Fibroblast of lung (primary cell): ENCODE results near the gene HDAC4. TPM values are rescaled to one million over a fixed set of nuclear protein-coding genes. Genes with fewer than 3 reads are reported as not detected.

Source experiments
- DNase-seq, 2 donors: peaks; one replicate each; pipeline versions ENCODE4 v3.0.0 to v3.0.0-alpha.2; 2010; ENCODE audit warnings: low read depth in 2 of 2
- H2AFZ ChIP-seq: 2 replicates; pipeline ENCODE4 v1.5.1; 2012; ENCODE audit warnings: low read length, control low read depth, inconsistent platforms
- H3K27ac ChIP-seq: 2 replicates; pipeline ENCODE4 v1.5.1; 2011; ENCODE audit warnings: low read length, control low read depth; ENCODE audit not compliant: insufficient read depth
- H3K27me3 ChIP-seq: 2 replicates; pipeline ENCODE4 v1.5.1; 2011; ENCODE audit warnings: mild to moderate bottlenecking, low read length; ENCODE audit not compliant: control insufficient read depth, insufficient read depth
- H3K36me3 ChIP-seq: 2 replicates; pipeline ENCODE4 v1.5.1; 2011; ENCODE audit warnings: low read length; ENCODE audit not compliant: control insufficient read depth, insufficient read depth
- H3K4me1 ChIP-seq: 2 replicates; pipeline ENCODE4 v1.5.1; 2011; ENCODE audit warnings: low read length; ENCODE audit not compliant: control insufficient read depth, insufficient read depth; ENCODE audit errors: extremely low read depth
- H3K4me2 ChIP-seq: 2 replicates; pipeline ENCODE4 v1.5.1; 2011; ENCODE audit warnings: low read length, control low read depth; ENCODE audit not compliant: insufficient read depth; ENCODE audit errors: extremely low read depth
- H3K4me3 ChIP-seq, 4 experiments: fragments of 200-600 bp in 1 of 4; sonication (generic) in 1 of 4; replicated peaks in 1 of 4; 2 replicates each; pipeline ENCODE4 v1.5.1; 2011 to 2016; ENCODE audit warnings: low read length in 4 of 4, low read depth in 3 of 4, mild to moderate bottlenecking in 3 of 4, control low read depth in 2 of 4, inconsistent platforms in 1 of 4, mixed read lengths in 1 of 4; ENCODE audit not compliant: insufficient read depth in 1 of 4; ENCODE audit errors: control extremely low read depth in 1 of 4
- H3K79me2 ChIP-seq: 2 replicates; pipeline ENCODE4 v1.5.1; 2012; ENCODE audit warnings: mild to moderate bottlenecking, low read length, inconsistent platforms; ENCODE audit not compliant: control insufficient read depth, insufficient read depth
- H3K9ac ChIP-seq: 2 replicates; pipeline ENCODE4 v1.5.1; 2011; ENCODE audit warnings: mild to moderate bottlenecking, low read length, control low read depth; ENCODE audit not compliant: insufficient read depth
- H3K9me3 ChIP-seq: 2 replicates; pipeline ENCODE4 v1.5.1; 2012; ENCODE audit warnings: low read depth, low read length; ENCODE audit not compliant: control insufficient read depth, insufficient read depth
- H4K20me1 ChIP-seq: 2 replicates; pipeline ENCODE4 v1.5.1; 2011; ENCODE audit warnings: low read length; ENCODE audit not compliant: control insufficient read depth, insufficient read depth; ENCODE audit errors: extremely low read depth
- EZH2 ChIP-seq: IDR thresholded peaks from 2 replicates; pipeline ENCODE4 v1.5.1; 2012; ENCODE audit warnings: low read length, control low read depth, mild to moderate bottlenecking; ENCODE audit errors: missing control alignments
- polyA plus RNA-seq, 2 donors: library from polyadenylated mRNA; depleted of rRNA in 1 of 2; stranded (reverse) in 1 of 2; unstranded in 1 of 2; fragments of >200 nt; gene quantifications; 2 replicates each; pipeline ENCODE4 v1.2.1, GENCODE V29; 2011 to 2012; ENCODE audit warnings: missing spikeins in 1 of 2
- total RNA-seq: library from RNA; depleted of rRNA; stranded (reverse); fragments of >200 nt; gene quantifications from 2 replicates; pipeline ENCODE4 v1.2.1, GENCODE V29; 2014
- TF ChIP-seq, protein P1 (sequence below), 2 donors: IDR thresholded peaks in 1 of 2; conservative IDR thresholded peaks in 1 of 2; 1 replicate in 1 of 2; 2 replicates in 1 of 2; pipeline ENCODE4 v1.5.1; 2011 to 2012; ENCODE audit warnings: low read length in 2 of 2, control low read depth in 1 of 2, inconsistent platforms in 1 of 2, low read depth in 1 of 2, mild to moderate bottlenecking in 1 of 2

HDAC4 gene
- total and polyA plus RNA-seq, 2 donors (not counting 1 experiment from before 2014, with no cell fraction given), result 7.4 to 19.8 TPM

- Histone ChIP-seq H3K79me2 (no peaks in the 10 kb centered on the region), H4K20me1 (no peaks in the 10 kb centered on the region), H3K36me3 (peaks cover 2% of the 10 kb centered on the region), H3K27ac (no peak overlapping the region), H2AFZ (no peak overlapping the region), H3K27me3 (no peaks in the 10 kb centered on the region), H3K4me3 (no peak overlapping the region), H3K9me3 (no peaks in the 10 kb centered on the region), H3K4me2 (no peak overlapping the region), H3K9ac (no peak overlapping the region), H3K4me1 (no peaks in the 10 kb centered on the region)
- DNase-seq, result no peak
- TF ChIP-seq, protein P1, sequence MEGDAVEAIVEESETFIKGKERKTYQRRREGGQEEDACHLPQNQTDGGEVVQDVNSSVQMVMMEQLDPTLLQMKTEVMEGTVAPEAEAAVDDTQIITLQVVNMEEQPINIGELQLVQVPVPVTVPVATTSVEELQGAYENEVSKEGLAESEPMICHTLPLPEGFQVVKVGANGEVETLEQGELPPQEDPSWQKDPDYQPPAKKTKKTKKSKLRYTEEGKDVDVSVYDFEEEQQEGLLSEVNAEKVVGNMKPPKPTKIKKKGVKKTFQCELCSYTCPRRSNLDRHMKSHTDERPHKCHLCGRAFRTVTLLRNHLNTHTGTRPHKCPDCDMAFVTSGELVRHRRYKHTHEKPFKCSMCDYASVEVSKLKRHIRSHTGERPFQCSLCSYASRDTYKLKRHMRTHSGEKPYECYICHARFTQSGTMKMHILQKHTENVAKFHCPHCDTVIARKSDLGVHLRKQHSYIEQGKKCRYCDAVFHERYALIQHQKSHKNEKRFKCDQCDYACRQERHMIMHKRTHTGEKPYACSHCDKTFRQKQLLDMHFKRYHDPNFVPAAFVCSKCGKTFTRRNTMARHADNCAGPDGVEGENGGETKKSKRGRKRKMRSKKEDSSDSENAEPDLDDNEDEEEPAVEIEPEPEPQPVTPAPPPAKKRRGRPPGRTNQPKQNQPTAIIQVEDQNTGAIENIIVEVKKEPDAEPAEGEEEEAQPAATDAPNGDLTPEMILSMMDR (conservative IDR thresholded peaks at IDR 0.05 in 1 of 2, IDR thresholded peaks at IDR 0.05 in 1 of 2; ENCODE audit: low read depth in 1 of 2, low read length in 2 of 2), result no peak
- no peak for TF ChIP-seq EZH2
Measured at GRCh38 chr2:239345251-239345650, 55.6 kb downstream of the HDAC4 start.

DNA sequence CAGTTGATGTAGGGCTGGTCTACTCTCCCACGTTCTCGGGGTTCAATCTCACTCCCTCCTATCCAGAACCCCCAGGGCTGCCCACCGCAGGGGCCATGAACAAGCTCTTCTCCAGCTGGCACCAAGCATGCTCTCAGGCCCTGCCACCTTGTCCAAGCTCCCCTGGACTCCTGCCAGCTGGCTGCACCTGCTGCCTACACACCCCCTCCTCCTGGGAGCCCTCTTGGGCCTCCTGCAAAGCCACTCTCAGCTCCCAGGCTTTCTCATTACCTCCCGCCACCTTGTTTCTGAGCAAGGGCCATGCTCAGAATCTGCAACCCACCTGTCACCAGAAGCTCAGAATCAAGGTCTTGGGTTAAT, 56.0 kb downstream of the HDAC4 start:
- no peaks in the 10 kb centered on the region for H3K9me3 ChIP-seq
- no peak overlapping the region for H3K9ac ChIP-seq
- H3K79me2 ChIP-seq, result no peaks in the 10 kb centered on the region
- no peaks in the 10 kb centered on the region for H4K20me1 ChIP-seq
- no peak for DNase-seq
- TF ChIP-seq, protein P1 (conservative IDR thresholded peaks at IDR 0.05 in 1 of 2, IDR thresholded peaks at IDR 0.05 in 1 of 2; ENCODE audit: low read depth in 1 of 2, low read length in 2 of 2), result no peak
- TF ChIP-seq EZH2, result no peak
- peaks cover 2% of the 10 kb centered on the region for H3K36me3 ChIP-seq
- no peak overlapping the region for H3K4me3 ChIP-seq
- H3K27ac ChIP-seq, result no peak overlapping the region
- H2AFZ ChIP-seq, result no peak overlapping the region
- no peaks in the 10 kb centered on the region for H3K4me1 ChIP-seq
- H3K4me2 ChIP-seq, result no peak overlapping the region
- no peaks in the 10 kb centered on the region for H3K27me3 ChIP-seq

GRCh38 chr2:239343946-239344856, 56.6 kb downstream of the HDAC4 start:
- H2AFZ ChIP-seq, result no peak overlapping the region
- no peaks in the 10 kb centered on the region for H3K27me3 ChIP-seq
- no peak overlapping the region for H3K4me2 ChIP-seq
- H4K20me1 ChIP-seq, result no peaks in the 10 kb centered on the region
- H3K27ac ChIP-seq, result no peak overlapping the region
- no peak overlapping the region for H3K9ac ChIP-seq
- no peaks in the 10 kb centered on the region for H3K4me1 ChIP-seq
- H3K4me3 ChIP-seq, result no peak overlapping the region
- TF ChIP-seq, protein P1 (conservative IDR thresholded peaks at IDR 0.05 in 1 of 2, IDR thresholded peaks at IDR 0.05 in 1 of 2; ENCODE audit: low read depth in 1 of 2, low read length in 2 of 2), result no peak
- TF ChIP-seq EZH2, result no peak
- no peaks in the 10 kb centered on the region for H3K79me2 ChIP-seq
- DNase-seq, result peak in 1 of 2 donors; percentile 16
- H3K36me3 ChIP-seq, result peaks cover 2% of the 10 kb centered on the region
- H3K9me3 ChIP-seq, result no peaks in the 10 kb centered on the region
